KMS-11 (cell line): ENCODE results near the gene ADISSP.

Experiments
- H2AFZ ChIP-seq: fragments of 200-600 bp; sonication (generic); 2 replicates; pipeline ENCODE4 v1.6.1; 2016; ENCODE audit warnings: antibody characterized with exemption, mixed run types, low read depth
- H3K27ac ChIP-seq: fragments of 200-600 bp; sonication (generic); 2 replicates; pipeline ENCODE4 v1.6.1; 2016; ENCODE audit warnings: mild to moderate bottlenecking, mixed run types
- H3K27me3 ChIP-seq: fragments of 200-600 bp; sonication (generic); 2 replicates; pipeline ENCODE4 v1.6.1; 2017; ENCODE audit warnings: mild to moderate bottlenecking, low read depth, mixed run types, moderate library complexity; ENCODE audit not compliant: insufficient read depth
- H3K36me3 ChIP-seq: fragments of 200-600 bp; sonication (generic); 2 replicates; pipeline ENCODE4 v1.6.1; 2017; ENCODE audit warnings: mild to moderate bottlenecking, mixed run types; ENCODE audit not compliant: insufficient read depth
- H3K4me1 ChIP-seq: fragments of 200-600 bp; sonication (generic); 2 replicates; pipeline ENCODE4 v1.6.1; 2016; ENCODE audit warnings: mild to moderate bottlenecking, low read depth, mixed run types; ENCODE audit not compliant: poor library complexity, severe bottlenecking
- H3K4me2 ChIP-seq: fragments of 200-600 bp; sonication (generic); 2 replicates; pipeline ENCODE4 v1.7.0; 2016; ENCODE audit warnings: mild to moderate bottlenecking, mixed run types
- H3K4me3 ChIP-seq: fragments of 200-600 bp; sonication (generic); IDR thresholded peaks from 2 replicates; pipeline ENCODE4 v1.6.1; 2017; ENCODE audit warnings: low read depth, low read length, mixed read lengths; ENCODE audit not compliant: insufficient read depth
- H3K79me2 ChIP-seq: fragments of 200-600 bp; sonication (generic); 2 replicates; pipeline ENCODE4 v1.6.1; 2016; ENCODE audit warnings: low read depth, mixed run types; ENCODE audit not compliant: insufficient read depth
- H3K9ac ChIP-seq: fragments of 200-600 bp; sonication (generic); 2 replicates; pipeline ENCODE4 v1.6.1; 2016; ENCODE audit warnings: mild to moderate bottlenecking, mixed run types
- H4K20me1 ChIP-seq: fragments of 200-600 bp; sonication (generic); 2 replicates; pipeline ENCODE4 v1.6.1; 2016; ENCODE audit warnings: mild to moderate bottlenecking, mixed run types; ENCODE audit not compliant: insufficient read depth
- TF ChIP-seq, protein P1 (sequence below): fragments of 200-600 bp; sonication (generic); conservative IDR thresholded peaks from 2 replicates; pipeline ENCODE4 v1.6.1; 2017; ENCODE audit warnings: low read depth, mild to moderate bottlenecking, antibody characterized with exemption, low read length, moderate library complexity, mixed read lengths

ADISSP gene

DNA sequence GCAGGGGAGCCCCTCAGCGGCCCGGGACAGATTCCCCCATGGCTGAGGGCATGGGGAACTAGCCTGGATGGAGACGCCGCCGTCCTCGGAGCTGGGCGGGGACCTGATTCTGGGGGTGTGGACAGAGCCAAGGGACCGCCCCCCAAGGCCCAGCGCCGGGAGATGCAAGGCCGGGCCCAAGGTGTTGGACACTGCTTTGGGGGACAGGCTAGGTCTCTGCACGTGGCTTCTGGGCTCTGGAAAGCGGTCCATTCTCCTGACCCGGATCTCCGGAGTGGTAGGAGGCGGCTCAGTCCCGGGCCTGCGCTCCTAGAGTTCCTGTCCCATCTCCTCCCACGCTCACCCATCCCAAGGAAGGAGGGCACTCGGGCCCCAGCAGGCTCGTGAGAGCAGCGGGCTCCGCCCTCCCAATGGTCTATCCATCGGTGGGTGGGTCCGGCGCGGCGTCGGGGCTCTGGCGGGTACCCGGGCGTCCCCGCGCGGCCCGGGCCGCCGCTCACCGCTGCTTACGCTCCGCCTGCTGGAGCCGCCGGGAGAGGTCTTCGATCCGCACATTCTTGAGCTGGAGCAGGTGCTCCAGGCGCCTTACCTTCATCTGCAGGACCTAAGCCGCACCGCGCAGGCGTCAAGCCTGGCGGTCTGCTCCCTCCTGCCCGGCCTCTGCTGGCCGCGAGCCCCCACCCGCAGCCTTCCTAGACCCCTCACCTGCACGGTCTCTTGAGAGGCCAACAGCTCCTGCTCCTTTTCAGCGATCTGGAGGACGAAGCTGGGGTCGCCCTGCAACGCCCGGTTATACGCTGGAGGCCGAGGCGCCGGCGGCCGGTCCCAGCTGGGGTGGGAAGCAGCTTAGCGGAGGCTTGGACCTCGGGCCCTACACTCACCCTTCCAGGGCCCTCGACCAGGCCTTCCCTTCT is 10.4 kb upstream of the ADISSP start:
- Histone ChIP-seq H3K27me3 (no peaks in the 10 kb centered on the region; the same call in 1 of the 2 replicates), H3K4me1 (no peaks in the 10 kb centered on the region), H3K9ac (no peak overlapping the region), H3K36me3 (no peaks in the 10 kb centered on the region), H2AFZ (peak overlapping the region; percentile 26; the same call in 1 of the 2 replicates), H3K79me2 (no peaks in the 10 kb centered on the region), H3K4me3 (no peak overlapping the region), H3K4me2 (no peak overlapping the region), H3K27ac (no peak overlapping the region), H4K20me1 (no peaks in the 10 kb centered on the region)
- TF ChIP-seq, protein P1, sequence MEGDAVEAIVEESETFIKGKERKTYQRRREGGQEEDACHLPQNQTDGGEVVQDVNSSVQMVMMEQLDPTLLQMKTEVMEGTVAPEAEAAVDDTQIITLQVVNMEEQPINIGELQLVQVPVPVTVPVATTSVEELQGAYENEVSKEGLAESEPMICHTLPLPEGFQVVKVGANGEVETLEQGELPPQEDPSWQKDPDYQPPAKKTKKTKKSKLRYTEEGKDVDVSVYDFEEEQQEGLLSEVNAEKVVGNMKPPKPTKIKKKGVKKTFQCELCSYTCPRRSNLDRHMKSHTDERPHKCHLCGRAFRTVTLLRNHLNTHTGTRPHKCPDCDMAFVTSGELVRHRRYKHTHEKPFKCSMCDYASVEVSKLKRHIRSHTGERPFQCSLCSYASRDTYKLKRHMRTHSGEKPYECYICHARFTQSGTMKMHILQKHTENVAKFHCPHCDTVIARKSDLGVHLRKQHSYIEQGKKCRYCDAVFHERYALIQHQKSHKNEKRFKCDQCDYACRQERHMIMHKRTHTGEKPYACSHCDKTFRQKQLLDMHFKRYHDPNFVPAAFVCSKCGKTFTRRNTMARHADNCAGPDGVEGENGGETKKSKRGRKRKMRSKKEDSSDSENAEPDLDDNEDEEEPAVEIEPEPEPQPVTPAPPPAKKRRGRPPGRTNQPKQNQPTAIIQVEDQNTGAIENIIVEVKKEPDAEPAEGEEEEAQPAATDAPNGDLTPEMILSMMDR, result no peak

DNA sequence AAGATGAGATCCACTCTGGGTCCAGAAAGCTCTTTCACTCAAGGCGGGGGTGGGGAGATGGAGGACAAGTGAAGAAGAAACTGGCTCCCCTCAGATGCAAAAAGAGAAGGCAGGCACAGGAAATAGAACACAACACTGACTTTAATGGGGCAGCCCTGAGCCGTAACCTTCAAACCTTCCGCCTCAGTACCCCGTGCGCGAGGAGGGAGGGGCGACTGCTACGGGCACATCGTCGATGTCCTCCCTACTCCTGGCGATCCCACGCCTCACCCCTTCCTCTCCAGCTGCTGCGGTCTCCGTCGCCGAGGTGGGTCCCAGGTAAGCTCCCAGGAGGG is 9.8 kb upstream of the ADISSP start:
- Histone ChIP-seq H3K4me2 (no peak overlapping the region), H3K27me3 (no peaks in the 10 kb centered on the region; the same call in 1 of the 2 replicates), H3K36me3 (no peaks in the 10 kb centered on the region), H3K79me2 (no peaks in the 10 kb centered on the region), H3K9ac (no peak overlapping the region), H3K27ac (no peak overlapping the region), H3K4me1 (no peaks in the 10 kb centered on the region), H3K4me3 (no peak overlapping the region), H2AFZ (no peak overlapping the region; the same call in 1 of the 2 replicates), H4K20me1 (no peaks in the 10 kb centered on the region)
- TF ChIP-seq, protein P1, result no peak

DNA sequence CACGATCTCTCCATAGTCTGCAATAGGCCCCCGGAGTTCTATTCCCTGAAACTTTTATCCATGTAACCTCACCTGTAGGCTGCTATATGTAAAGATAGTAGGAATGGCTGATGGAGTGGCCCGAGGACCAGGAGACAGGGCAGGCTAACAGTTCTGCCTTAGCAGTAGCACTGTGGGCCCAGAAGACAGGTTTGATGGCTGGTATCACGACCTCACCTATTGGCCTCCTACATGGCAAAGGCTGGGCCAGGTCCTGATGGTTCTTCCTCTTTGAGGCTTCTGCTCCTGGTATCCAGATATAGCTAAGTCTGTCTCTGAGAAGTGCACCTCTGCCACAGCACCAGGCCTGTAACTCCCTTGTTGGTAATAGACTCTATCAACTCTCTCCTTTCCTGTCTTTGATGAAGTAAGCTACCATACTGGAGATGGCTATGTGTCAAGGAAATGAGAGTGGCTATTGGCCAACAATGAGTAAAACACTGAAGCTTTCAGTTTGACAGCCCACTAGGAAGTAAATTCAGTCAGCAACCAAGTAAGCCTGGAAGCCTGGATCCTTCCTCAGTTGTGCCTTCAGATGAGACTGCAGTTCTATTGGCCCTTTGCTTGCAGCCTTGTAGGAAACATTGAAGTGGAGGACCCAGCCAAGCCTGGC is 8.0 kb upstream of the ADISSP start:
- Histone ChIP-seq H3K27me3 (no peaks in the 10 kb centered on the region; the same call in 1 of the 2 replicates), H3K27ac (no peak overlapping the region), H3K4me2 (no peak overlapping the region), H4K20me1 (no peaks in the 10 kb centered on the region), H3K79me2 (no peaks in the 10 kb centered on the region), H3K9ac (no peak overlapping the region), H3K4me3 (no peak overlapping the region), H2AFZ (no peak overlapping the region), H3K4me1 (no peaks in the 10 kb centered on the region), H3K36me3 (no peaks in the 10 kb centered on the region)
- TF ChIP-seq, protein P1, result no peak

DNA sequence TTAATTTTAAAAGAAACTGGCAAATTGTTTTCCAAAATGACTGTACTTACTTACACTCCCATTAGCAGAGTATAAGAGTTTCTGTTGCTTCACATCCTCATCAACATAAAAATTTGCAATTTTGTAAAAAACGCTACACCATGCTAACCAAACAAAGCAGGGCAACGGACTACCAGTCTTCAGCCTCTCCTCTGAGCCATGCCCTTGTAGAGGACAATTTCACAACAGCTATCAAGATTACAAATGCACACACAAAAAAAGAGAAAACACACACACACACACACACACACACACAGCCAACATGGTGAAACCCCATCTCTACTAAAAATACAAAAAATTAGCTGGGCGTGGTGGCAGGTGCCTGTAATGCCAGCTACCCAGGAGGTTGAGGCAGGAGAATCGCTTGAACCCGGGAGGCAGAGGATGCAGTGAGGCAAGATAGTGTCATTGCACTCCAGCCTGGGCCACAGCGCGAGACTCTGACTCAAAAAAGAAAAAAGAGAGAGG is 4.1 kb upstream of the ADISSP start:
- TF ChIP-seq, protein P1, result no peak
- H3K4me2 ChIP-seq, result no peak overlapping the region
- no peak overlapping the region for H3K4me3 ChIP-seq
- H3K9ac ChIP-seq, result no peak overlapping the region
- H3K79me2 ChIP-seq, result no peaks in the 10 kb centered on the region
- peaks cover 5% of the 10 kb centered on the region for H3K4me1 ChIP-seq
- H2AFZ ChIP-seq, result no peak overlapping the region
- H4K20me1 ChIP-seq, result no peaks in the 10 kb centered on the region
- no peak overlapping the region for H3K27ac ChIP-seq
- H3K27me3 ChIP-seq, result no peaks in the 10 kb centered on the region
- no peaks in the 10 kb centered on the region for H3K36me3 ChIP-seq
